GM23248 (cell line): ENCODE measurements around the gene MAN1C1. TPM values are rescaled to one million over a fixed set of nuclear protein-coding genes. Genes with fewer than 3 reads are reported as not detected.

ENCODE experiments used
- DNase-seq: peaks from one replicate; pipeline ENCODE4 v3.0.0-alpha.2; 2015
- H2AFZ ChIP-seq: fragments of 200-600 bp; sonication (generic); 2 replicates; pipeline ENCODE4 v1.6.1; 2016; ENCODE audit warnings: antibody characterized with exemption
- H3F3A ChIP-seq: fragments of 200-600 bp; sonication (generic); 2 replicates; pipeline ENCODE4 v1.6.1; 2016; ENCODE audit warnings: mild to moderate bottlenecking, antibody characterized with exemption, mixed run types; ENCODE audit not compliant: insufficient read depth
- H3K27ac ChIP-seq: fragments of 200-600 bp; sonication (generic); 2 replicates; pipeline ENCODE4 v1.5.1; 2016; ENCODE audit warnings: mild to moderate bottlenecking
- H3K27me3 ChIP-seq: fragments of 200-600 bp; sonication (generic); replicated peaks from 2 replicates; pipeline ENCODE4 v1.6.1; 2016; ENCODE audit warnings: mild to moderate bottlenecking; ENCODE audit not compliant: insufficient read depth
- H3K36me3 ChIP-seq: fragments of 200-600 bp; sonication (generic); 2 replicates; pipeline ENCODE4 v1.6.1; 2016; ENCODE audit warnings: low read depth, mild to moderate bottlenecking
- H3K4me1 ChIP-seq: fragments of 200-600 bp; sonication (generic); 2 replicates; pipeline ENCODE4 v1.6.1; 2016; ENCODE audit warnings: mild to moderate bottlenecking; ENCODE audit not compliant: insufficient read depth
- H3K4me2 ChIP-seq: fragments of 200-600 bp; sonication (generic); one replicate; pipeline ENCODE4 v1.6.1; 2016; ENCODE audit warnings: mild to moderate bottlenecking; ENCODE audit not compliant: unreplicated experiment
- H3K4me3 ChIP-seq: fragments of 200-600 bp; sonication (generic); 2 replicates; pipeline ENCODE4 v1.5.1; 2016; ENCODE audit warnings: mild to moderate bottlenecking
- H3K79me2 ChIP-seq: fragments of 200-600 bp; sonication (generic); 2 replicates; pipeline ENCODE4 v1.6.1; 2016; ENCODE audit warnings: mild to moderate bottlenecking; ENCODE audit not compliant: insufficient read depth
- H3K9ac ChIP-seq: fragments of 200-600 bp; sonication (generic); 2 replicates; pipeline ENCODE4 v1.6.1; 2016; ENCODE audit warnings: mild to moderate bottlenecking
- H3K9me2 ChIP-seq: fragments of 200-600 bp; sonication (generic); 2 replicates; pipeline ENCODE4 v1.6.1; 2016; ENCODE audit warnings: mixed run types, mild to moderate bottlenecking, moderate library complexity; ENCODE audit not compliant: insufficient read depth
- H3K9me3 ChIP-seq: fragments of 200-600 bp; sonication (generic); one replicate; pipeline ENCODE4 v1.6.1; 2017; ENCODE audit warnings: low read depth
- H4K20me1 ChIP-seq: fragments of 200-600 bp; sonication (generic); 2 replicates; pipeline ENCODE4 v1.6.0; 2016; ENCODE audit not compliant: insufficient read depth
- EZH2 ChIP-seq: fragments of 200-600 bp; sonication (generic); IDR thresholded peaks from 2 replicates; pipeline ENCODE4 v1.6.1; 2018; ENCODE audit warnings: antibody characterized with exemption, mild to moderate bottlenecking; ENCODE audit not compliant: insufficient read depth, poor library complexity, severe bottlenecking
- EZH2phosphoT487 ChIP-seq: fragments of 200-600 bp; sonication (generic); IDR thresholded peaks from 2 replicates; pipeline ENCODE4 v1.6.1; 2018; ENCODE audit warnings: antibody characterized with exemption, moderate library complexity, mild to moderate bottlenecking, low read depth; ENCODE audit not compliant: insufficient read depth
- WGBS, 2 experiments: methylation state at CpG; one replicate each; pipeline ENCODE4 v1.1.6; 2015 to 2017; ENCODE audit warnings: low lambda C conversion rate in 2 of 2, low coverage in 1 of 2; ENCODE audit errors: missing lambda C conversion rate in 2 of 2; 5-methylcytosine and 5-hydroxymethylcytosine counted together
- in situ Hi-C: fragments of 300-500 bp; cut with MboI; formaldehyde crosslinking; loops from 2 replicates; pipeline ENCODE4 v1.15.0; 2020
- polyA plus RNA-seq: library from polyadenylated mRNA; unstranded; fragments of >200 nt; fragmentation: Nextera tagmentation; extraction: Ambion mirVana; gene quantifications from 2 replicates; pipeline ENCODE4 v1.2.1, GENCODE V29; 2016
- total RNA-seq: library from RNA; depleted of rRNA; stranded (reverse); fragments of >200 nt; shearing (Covaris generic); gene quantifications from 2 replicates; pipeline ENCODE4 v1.2.3, GENCODE V29; 2014

Gene MAN1C1
- total and polyA plus RNA-seq, 2 experiments from 2014 or later: 0.29 to 1.1 TPM

DNA sequence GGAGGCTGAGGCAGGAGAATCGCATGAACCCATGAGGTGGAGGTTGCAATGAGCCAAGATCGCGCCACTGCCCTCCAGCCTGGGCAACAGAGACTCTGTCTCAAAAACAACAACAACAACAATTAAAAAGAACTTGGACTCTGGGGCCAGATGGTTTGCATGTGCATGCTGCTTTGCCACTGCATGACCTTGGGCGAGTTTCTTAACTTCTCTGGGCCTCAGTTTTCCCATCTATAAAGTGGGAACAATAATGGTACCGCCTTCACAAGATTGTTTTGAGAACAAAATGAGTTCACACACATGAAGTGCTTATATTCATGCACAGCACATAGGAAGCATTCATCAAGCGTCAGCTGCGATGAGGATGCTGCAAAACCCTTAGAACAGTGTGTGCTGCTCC is 74.6 kb downstream of the MAN1C1 start:
- Histone ChIP-seq H3K79me2 (no peaks in the 10 kb centered on the region), H3K9me2 (no peaks in the 10 kb centered on the region), H3K4me2 (no peak overlapping the region), H3F3A (peaks cover 24% of the 10 kb centered on the region), H3K4me3 (no peak overlapping the region), H3K27me3 (peaks cover 3% of the 10 kb centered on the region; the same call in 1 of the 2 replicates), H3K9ac (no peak overlapping the region), H3K9me3 (no peaks in the 10 kb centered on the region), H3K36me3 (no peaks in the 10 kb centered on the region), H4K20me1 (no peaks in the 10 kb centered on the region), H2AFZ (no peak overlapping the region), H3K4me1 (peaks cover 30% of the 10 kb centered on the region), H3K27ac (no peak overlapping the region)
- WGBS, 2 experiments: 97% methylated on average over 7 of the region's 7 CpGs
- DNase-seq: no peak
- TF ChIP-seq EZH2phosphoT487 (no peak), EZH2 (no peak)
- in situ Hi-C loops: no loop called here

DNA sequence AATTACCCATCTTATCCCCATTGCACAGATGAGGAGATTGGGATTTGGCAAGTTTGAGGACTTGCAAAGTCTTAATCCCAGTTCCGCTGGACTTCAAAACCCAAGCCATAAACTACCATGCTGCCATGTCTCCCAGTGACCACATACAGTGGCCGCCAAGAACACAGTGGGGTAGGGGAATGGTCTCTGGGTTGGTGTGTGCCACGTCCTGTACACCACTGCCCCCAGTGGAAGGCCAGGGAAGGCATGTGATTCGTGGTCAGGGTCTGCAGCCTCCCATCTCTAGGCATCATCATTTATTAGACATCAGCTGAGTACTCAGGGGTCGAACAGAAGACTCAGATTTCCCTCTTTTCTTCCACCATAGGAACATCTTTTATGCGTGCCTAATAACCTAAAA is 76.0 kb downstream of the MAN1C1 start:
- in situ Hi-C loops: no loop called here
- no peak overlapping the region for H3K27ac ChIP-seq

DNA sequence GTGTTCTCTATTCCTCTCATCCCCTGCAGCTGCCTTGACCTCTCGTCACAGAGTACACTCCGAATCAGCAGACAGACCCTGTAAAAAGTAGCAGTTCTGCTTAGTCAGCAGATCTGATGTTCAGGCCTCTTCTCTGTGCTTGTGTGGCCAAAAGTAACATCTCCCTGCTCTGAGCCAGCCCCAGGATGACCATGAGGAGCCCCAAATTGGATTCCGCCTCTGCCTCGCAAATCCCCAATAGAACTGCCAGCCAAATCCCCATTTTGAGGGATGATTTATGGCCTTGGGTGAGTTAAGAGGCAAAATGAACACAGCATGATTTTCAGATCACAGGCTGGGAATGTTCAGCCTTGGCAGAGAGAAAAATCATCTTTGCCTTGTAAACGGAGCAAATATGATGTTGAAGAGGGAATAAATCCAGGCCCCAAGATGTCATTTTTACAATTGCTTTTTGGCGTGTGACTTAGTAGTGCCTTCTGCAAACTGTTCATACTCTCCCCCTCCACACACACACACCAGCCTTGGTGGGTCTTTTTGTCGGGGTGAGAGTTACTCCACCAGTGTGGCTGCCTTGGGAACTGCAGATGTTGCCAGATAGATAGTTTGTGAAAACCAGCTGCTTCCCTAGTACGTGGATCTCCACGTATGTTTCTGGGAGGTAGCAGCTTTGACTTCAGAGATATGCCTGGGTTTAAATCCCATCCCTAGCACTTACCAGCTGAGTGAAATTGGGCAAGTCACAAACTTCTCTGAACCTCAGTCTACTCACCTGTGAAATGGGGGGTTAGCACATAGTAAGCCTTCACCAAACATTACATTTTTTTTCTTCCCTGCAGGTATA is 77.8 kb downstream of the MAN1C1 start:
- no peaks in the 10 kb centered on the region for H3K9me2 ChIP-seq
- peaks cover 38% of the 10 kb centered on the region for H3F3A ChIP-seq
- no peaks in the 10 kb centered on the region for H4K20me1 ChIP-seq
- H3K27ac ChIP-seq: peak overlapping the region; percentile 94
- peaks cover 30% of the 10 kb centered on the region for H3K4me1 ChIP-seq
- H2AFZ ChIP-seq: 0 out of 2 replicates have a peak overlapping the region, but pooled peaks have one; percentile 3
- no peaks in the 10 kb centered on the region for H3K9me3 ChIP-seq
- no peaks in the 10 kb centered on the region for H3K79me2 ChIP-seq
- 0 out of 2 replicates have a peak, but pooled peaks cover 2% of the 10 kb centered on the region for H3K27me3 ChIP-seq
- no peaks in the 10 kb centered on the region for H3K36me3 ChIP-seq
- TF ChIP-seq EZH2phosphoT487: no peak
- TF ChIP-seq EZH2: no peak
- peak overlapping the region; percentile 78 for H3K9ac ChIP-seq
- H3K4me2 ChIP-seq: peak overlapping the region; percentile 76
- in situ Hi-C loops: no loop called here
- 7 to 10% methylated on average over 9 of the region's 9 CpGs for WGBS, 2 experiments
- peak; percentile 74 for DNase-seq
- no peak overlapping the region for H3K4me3 ChIP-seq

More for the DNA sequence above, 76.0 kb downstream of the MAN1C1 start:
- H4K20me1 ChIP-seq: no peaks in the 10 kb centered on the region
- peaks cover 38% of the 10 kb centered on the region for H3F3A ChIP-seq
- H3K36me3 ChIP-seq: no peaks in the 10 kb centered on the region
- no peak overlapping the region for H3K4me2 ChIP-seq
- no peak overlapping the region for H2AFZ ChIP-seq
- no peaks in the 10 kb centered on the region for H3K79me2 ChIP-seq
- H3K4me3 ChIP-seq: no peak overlapping the region
- 0 out of 2 replicates have a peak, but pooled peaks cover 3% of the 10 kb centered on the region for H3K27me3 ChIP-seq
- H3K4me1 ChIP-seq: peaks cover 34% of the 10 kb centered on the region
- no peak for DNase-seq
- H3K9me2 ChIP-seq: no peaks in the 10 kb centered on the region
- no peak overlapping the region for H3K9ac ChIP-seq
- no peak for TF ChIP-seq EZH2phosphoT487
- TF ChIP-seq EZH2: no peak
- WGBS, 2 experiments: 90 to 91% methylated on average over 6 of the region's 6 CpGs
- no peaks in the 10 kb centered on the region for H3K9me3 ChIP-seq

DNA sequence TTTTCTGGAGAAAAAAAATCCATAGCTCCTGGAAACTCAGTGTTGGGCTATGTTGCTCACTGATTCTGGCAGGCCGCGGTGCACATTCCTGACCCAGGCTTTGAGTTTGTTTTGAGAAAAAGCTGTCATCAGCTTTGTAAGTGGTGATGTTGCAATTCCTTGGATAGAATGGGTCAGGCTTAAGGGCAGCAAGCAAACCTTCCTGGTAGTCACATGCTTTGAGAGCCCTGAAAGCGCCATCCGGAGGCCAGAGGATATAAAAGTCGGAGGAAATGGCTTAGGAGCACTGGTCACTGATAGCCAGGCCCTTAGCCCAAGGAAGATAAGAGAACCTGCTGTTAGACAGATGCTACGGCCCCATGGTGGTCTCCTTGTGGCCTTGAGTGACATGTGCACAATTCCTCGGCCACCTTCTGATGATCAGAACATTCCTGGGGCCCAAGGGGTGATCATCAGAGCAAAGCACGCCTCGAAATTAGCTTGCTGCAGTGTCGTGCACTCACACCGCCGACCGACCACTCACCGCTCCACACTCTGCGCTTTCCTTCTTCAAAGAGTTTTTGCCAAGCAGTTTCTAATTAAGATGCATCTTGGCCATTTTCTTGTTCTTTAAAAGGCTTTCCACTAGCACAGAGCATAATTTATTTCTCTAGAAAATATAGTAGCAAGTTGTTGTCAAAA is 78.6 kb downstream of the MAN1C1 start:
- peaks cover 44% of the 10 kb centered on the region for H3F3A ChIP-seq
- H3K27ac ChIP-seq: peak overlapping the region; percentile 94
- no peaks in the 10 kb centered on the region for H3K9me2 ChIP-seq
- H3K4me2 ChIP-seq: peak overlapping the region; percentile 76
- peaks cover 39% of the 10 kb centered on the region for H3K4me1 ChIP-seq
- peak overlapping the region; percentile 38; the same call in 1 of the 2 replicates for H2AFZ ChIP-seq
- H3K27me3 ChIP-seq: no peaks in the 10 kb centered on the region
- H3K9ac ChIP-seq: peak overlapping the region; percentile 78
- WGBS, 2 experiments: 4 to 5% methylated on average over 15 of the region's 15 CpGs
- H3K79me2 ChIP-seq: no peaks in the 10 kb centered on the region
- H3K4me3 ChIP-seq: peak overlapping the region; percentile 55
- no peaks in the 10 kb centered on the region for H3K36me3 ChIP-seq
- in situ Hi-C loops: no loop called here
- no peaks in the 10 kb centered on the region for H3K9me3 ChIP-seq
- no peaks in the 10 kb centered on the region for H4K20me1 ChIP-seq
- peak; percentile 98 for DNase-seq
- TF ChIP-seq EZH2 (no peak), EZH2phosphoT487 (peak; percentile 86; the same call in 1 of the 2 replicates)
